Psoas muscle (tissue), 8 donors: ENCODE results near the gene RABGGTA. TPM values are rescaled to one million over a fixed set of nuclear protein-coding genes. Genes with fewer than 3 reads are reported as not detected.
A peak's percentile ranks its signal among the peaks of the same experiment; 100 is the strongest.

ENCODE experiments used
- ATAC-seq, 4 donors: fragments of 200-7000 bp; cut with Tn5 transposase; one replicate each; pipeline ENCODE4 v1.9.1; 2020; ENCODE audit warnings: moderate library complexity in 3 of 4, mild to moderate bottlenecking in 2 of 4
- DNase-seq, 2 donors: peaks; one replicate each; pipeline ENCODE4 v3.0.0-alpha.2; 2020
- H3K27ac ChIP-seq: fragments of 200-600 bp; one replicate; pipeline ENCODE4 v1.8.0; 2022
- H3K27me3 ChIP-seq, 3 donors: fragments of 200-600 bp in 1 of 3; one replicate each; pipeline versions ENCODE4 v1.6.1 to v1.8.0; 2013 to 2022; ENCODE audit warnings: low read length in 2 of 3, mild to moderate bottlenecking in 2 of 3, moderate library complexity in 1 of 3; ENCODE audit not compliant: insufficient read depth in 3 of 3
- H3K36me3 ChIP-seq, 2 donors: fragments of 200-600 bp in 1 of 2; one replicate each; pipeline versions ENCODE4 v1.6.1 to v1.8.0; 2013 to 2022; ENCODE audit warnings: low read depth in 1 of 2, mild to moderate bottlenecking in 1 of 2, moderate library complexity in 1 of 2; ENCODE audit not compliant: insufficient read depth in 1 of 2
- H3K4me1 ChIP-seq: fragments of 200-600 bp; one replicate; pipeline ENCODE4 v1.8.0; 2022
- H3K4me3 ChIP-seq: fragments of 200-600 bp; one replicate; pipeline ENCODE4 v1.8.0; 2022; ENCODE audit warnings: mild to moderate bottlenecking
- H3K9me3 ChIP-seq: fragments of 200-600 bp; one replicate; pipeline ENCODE4 v1.8.0; 2022
- WGBS, 3 donors: extraction: QIAGEN DNeasy Blood & Tissue Kit; methylation state at CpG; one replicate each; pipeline versions ENCODE4 v1.1.6 to v1.1.7; 2013; 5-methylcytosine and 5-hydroxymethylcytosine counted together
- intact Hi-C, 2 donors: fragments of 100-400 bp; cut with DNase I; formaldehyde crosslinking; loops; one replicate each; pipeline versions ENCODE4 v1.11.0 to v1.14.2; 2022
- polyA plus RNA-seq, 3 donors: library from polyadenylated mRNA; stranded (reverse); fragments of 200-250 nt; gene quantifications; one replicate each; pipeline ENCODE4 v1.2.3, GENCODE V29; 2013
- total RNA-seq, 4 donors: library from RNA; stranded (reverse); fragmentation: NEBNext Ultra II Directional in 2 of 4; extraction: Animal tissue kit (Norgen Biotek cat#: 25700) in 2 of 4; gene quantifications; one replicate each; pipeline versions ENCODE4 v1.2.1 to v1.2.4, GENCODE V29; 2021 to 2023
- TF ChIP-seq, protein P1 (sequence below): fragments of 200-600 bp; IDR thresholded peaks from one replicate; pipeline ENCODE4 v1.8.0; 2022; ENCODE audit warnings: antibody characterized with exemption
- donor health status: healthy with polysubstance abuse.
- donor health status: DM: no; HTN: no; CAD: no; lungs with moderate emphysema.
- donor health status: Bipolar disorder and iron deficiency.
- donor health status: healthy.
- donor health status: DM: yes; HTN: yes; CAD: no.
- donor health status: DM: no; HTN: no; CAD: no.
- donor health status: DM: no; HTN: no; CAD: no.
- donor health status: DM: yes; HTN: yes; CAD: no.

RABGGTA gene
- total and polyA plus RNA-seq, 7 donors: 15.1 to 36.2 (median 17.5) TPM

DNA sequence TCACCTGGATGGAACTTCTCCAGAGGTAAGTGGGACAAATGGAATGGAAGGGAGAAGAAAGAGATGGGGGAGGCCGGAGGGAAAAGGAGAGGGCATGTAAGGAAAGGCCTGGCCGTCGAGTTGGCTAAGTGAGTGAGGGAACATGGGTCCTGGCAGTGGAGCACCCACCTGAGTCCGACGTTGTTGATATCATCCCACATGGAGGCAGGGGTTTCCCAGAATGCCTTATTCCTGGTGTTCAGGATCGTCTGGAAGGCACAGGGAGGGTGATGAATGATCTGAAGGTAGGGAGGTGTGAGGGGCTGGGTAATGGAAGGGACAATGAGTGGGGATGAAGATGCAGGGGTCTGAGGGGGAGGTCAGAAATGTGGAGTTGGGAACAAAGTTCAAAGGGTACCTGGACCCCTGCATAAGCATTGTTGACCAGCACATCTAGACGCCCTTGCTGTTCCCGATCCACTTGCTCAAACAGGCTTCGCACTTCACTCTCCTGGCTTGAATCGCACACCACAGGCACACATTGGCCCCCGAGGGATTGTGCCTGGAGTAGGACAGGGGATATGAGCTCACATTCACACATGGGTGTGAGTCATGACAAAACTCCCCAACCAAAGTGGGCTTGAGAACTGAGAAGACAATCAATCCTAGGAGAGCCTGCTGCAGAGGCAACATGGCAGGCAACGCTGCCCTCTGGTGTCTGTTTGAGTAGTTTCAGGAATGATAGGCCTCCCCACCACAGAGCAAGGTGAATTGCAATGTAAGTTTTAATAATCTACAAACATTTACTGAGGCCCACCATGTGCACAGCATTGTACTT is 25.2 kb upstream of the RABGGTA start:
- H3K36me3 ChIP-seq: peaks cover 0 to 44% of the 10 kb centered on the region in 2 donors
- peak; percentile 56 to 67 for DNase-seq
- intact Hi-C loops: loop anchor here in 1 of 2 donors (1.0 kb wide), 1 partner anchor 53 kb away; no protein-coding TSS in a partner anchor
- ATAC-seq: peak; percentile 61 to 70 (median 68)
- TF ChIP-seq, protein P1, sequence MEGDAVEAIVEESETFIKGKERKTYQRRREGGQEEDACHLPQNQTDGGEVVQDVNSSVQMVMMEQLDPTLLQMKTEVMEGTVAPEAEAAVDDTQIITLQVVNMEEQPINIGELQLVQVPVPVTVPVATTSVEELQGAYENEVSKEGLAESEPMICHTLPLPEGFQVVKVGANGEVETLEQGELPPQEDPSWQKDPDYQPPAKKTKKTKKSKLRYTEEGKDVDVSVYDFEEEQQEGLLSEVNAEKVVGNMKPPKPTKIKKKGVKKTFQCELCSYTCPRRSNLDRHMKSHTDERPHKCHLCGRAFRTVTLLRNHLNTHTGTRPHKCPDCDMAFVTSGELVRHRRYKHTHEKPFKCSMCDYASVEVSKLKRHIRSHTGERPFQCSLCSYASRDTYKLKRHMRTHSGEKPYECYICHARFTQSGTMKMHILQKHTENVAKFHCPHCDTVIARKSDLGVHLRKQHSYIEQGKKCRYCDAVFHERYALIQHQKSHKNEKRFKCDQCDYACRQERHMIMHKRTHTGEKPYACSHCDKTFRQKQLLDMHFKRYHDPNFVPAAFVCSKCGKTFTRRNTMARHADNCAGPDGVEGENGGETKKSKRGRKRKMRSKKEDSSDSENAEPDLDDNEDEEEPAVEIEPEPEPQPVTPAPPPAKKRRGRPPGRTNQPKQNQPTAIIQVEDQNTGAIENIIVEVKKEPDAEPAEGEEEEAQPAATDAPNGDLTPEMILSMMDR: peak; percentile 68
- H3K27me3 ChIP-seq: no peaks in the 10 kb centered on the region
- peaks cover 27% of the 10 kb centered on the region for H3K4me1 ChIP-seq
- H3K9me3 ChIP-seq: no peaks in the 10 kb centered on the region
- no peak overlapping the region for H3K27ac ChIP-seq
- 54 to 60% (median 60%) methylated on average over 12 of the region's 12 CpGs for WGBS, 3 donors
- H3K4me3 ChIP-seq: no peak overlapping the region

DNA sequence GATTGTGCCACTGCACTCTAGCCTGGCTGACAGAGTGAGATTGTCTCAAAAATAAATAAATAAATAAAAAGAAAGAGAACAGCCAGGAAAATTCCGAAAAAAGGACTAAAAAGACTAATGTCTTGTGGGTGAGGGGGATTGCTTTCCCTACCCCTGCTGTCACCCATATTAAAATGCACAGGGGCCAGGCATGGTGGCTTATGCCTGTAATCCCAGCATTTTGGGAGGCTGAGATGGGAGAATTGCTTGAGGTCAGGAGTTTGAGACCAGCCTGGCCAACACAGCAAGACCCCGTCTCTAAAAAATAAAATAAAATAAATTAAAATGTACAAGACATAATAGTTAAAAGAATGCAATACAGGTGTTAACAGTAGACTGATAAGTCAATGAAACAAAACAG is 22.1 kb upstream of the RABGGTA start:
- peaks cover 8% of the 10 kb centered on the region for H3K4me1 ChIP-seq
- TF ChIP-seq, protein P1: no peak
- H3K27me3 ChIP-seq: no peaks in the 10 kb centered on the region
- no peak overlapping the region for H3K4me3 ChIP-seq
- no peak for ATAC-seq
- H3K36me3 ChIP-seq: peaks cover 0 to 59% of the 10 kb centered on the region in 2 donors
- H3K27ac ChIP-seq: no peak overlapping the region
- H3K9me3 ChIP-seq: no peaks in the 10 kb centered on the region
- intact Hi-C loops: no loop called here
- WGBS, 3 donors: 96 to 97% (median 96%) methylated on average over 2 of the region's 2 CpGs
- no peak for DNase-seq

DNA sequence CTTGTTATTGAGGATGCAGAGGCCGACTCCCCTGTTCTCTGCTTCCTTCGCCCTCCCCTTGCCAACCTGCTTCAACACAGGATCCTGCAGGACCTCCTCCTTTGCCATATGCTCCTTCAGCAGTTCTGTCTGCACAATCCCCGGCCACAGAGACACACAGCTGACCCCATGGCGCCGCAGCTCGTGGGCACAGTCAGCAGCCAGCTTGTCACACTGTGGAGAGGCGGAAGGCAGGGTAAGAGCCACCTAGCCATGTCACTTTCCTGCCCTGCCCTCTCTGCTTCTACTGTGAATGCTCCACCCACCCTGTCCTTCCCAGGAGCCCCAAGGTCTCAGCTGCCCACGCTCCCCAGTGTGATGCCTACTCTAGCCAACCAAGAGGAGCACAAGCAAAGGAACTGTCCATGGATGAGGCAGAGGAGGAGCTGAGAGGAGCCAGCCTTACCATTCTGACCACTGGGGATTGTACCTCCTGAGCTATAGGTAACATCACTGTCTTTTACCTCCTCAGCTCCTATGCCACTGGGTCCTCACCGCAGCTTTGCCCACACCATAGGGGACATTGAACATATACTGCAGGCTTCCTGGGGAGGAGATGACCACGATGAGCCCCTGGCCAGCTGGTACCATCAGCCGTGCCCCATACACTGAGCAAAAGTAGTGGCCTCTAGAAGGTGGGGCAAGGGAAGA is 20.9 kb upstream of the RABGGTA start:
- no peak for DNase-seq
- H3K36me3 ChIP-seq: peaks cover 0 to 59% of the 10 kb centered on the region in 2 donors
- intact Hi-C loops: no loop called here

DNA sequence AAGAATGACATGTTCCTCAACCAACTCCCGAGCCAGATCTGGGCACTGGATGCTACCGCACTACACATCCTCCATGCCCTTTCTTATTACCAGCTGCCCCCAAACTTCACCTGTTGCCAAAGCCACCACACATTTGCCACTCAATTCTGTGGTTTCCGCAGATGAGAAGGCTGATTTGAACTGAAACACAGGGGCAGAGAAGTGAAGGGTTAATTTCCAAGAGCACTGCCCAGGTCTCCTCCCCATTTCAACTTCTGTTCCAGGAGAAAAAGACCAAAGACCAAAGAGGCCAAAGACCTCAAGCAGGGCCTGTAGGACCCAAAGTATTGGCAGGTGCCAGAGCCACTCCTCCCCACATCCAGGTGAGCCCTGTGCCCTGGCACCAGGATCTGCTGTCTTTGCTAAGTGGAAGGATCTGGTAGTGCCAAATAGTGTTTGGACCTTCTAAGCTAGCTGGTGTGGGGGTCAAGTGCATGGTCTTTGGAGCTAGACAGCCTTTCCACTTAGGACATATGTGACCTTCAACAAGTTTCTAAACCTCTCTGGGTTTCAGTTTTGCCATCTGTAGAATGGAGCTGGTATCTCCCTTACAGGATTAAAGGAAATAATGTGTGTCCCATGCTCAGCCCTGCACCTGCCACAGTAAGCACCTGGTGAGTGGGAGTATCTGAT is 20.2 kb upstream of the RABGGTA start:
- intact Hi-C loops: no loop called here
- DNase-seq (no peak), ATAC-seq (no peak)
- TF ChIP-seq, protein P1: no peak
- H3K4me3 ChIP-seq: no peak overlapping the region
- peaks cover 0 to 59% of the 10 kb centered on the region in 2 donors for H3K36me3 ChIP-seq
- H3K4me1 ChIP-seq: peaks cover under 1% of the 10 kb centered on the region
- no peaks in the 10 kb centered on the region for H3K27me3 ChIP-seq
- WGBS, 3 donors: 84 to 100% (median 87%) methylated on average over 3 of the region's 3 CpGs
- no peak overlapping the region for H3K27ac ChIP-seq
- H3K9me3 ChIP-seq: no peaks in the 10 kb centered on the region

More for the DNA sequence above, 20.9 kb upstream of the RABGGTA start:
- no peaks in the 10 kb centered on the region for H3K27me3 ChIP-seq
- ATAC-seq: no peak
- no peak overlapping the region for H3K4me3 ChIP-seq
- no peak overlapping the region for H3K27ac ChIP-seq
- WGBS, 3 donors: 91 to 95% (median 93%) methylated on average over 11 of the region's 11 CpGs
- H3K9me3 ChIP-seq: no peaks in the 10 kb centered on the region
- H3K4me1 ChIP-seq: peaks cover 6% of the 10 kb centered on the region
- TF ChIP-seq, protein P1: no peak
